ENCODE results near the gene RPS6KA2. TPM values are rescaled to one million over a fixed set of nuclear protein-coding genes. Genes with fewer than 3 reads are reported as not detected.

RPS6KA2 gene
- total RNA-seq, 1 experiment from 2014 or later = 12.3 TPM

- Mint-ChIP-seq H3K4me1 (peaks cover 5 to 12% of the 10 kb centered on the region in 2 experiments; a peak in 3 of 4 replicates), H3K27ac (no peak overlapping the region), H3K4me3 (no peak overlapping the region), H3K36me3 (ENCODE audit: insufficient read depth in 1 of 3, low read depth in 3 of 3) (peaks cover 24 to 34% (median 30%) of the 10 kb centered on the region in 3 experiments), H3K27me3 (ENCODE audit: low read depth) (no peaks in the 10 kb centered on the region), H3K9me3 (peaks cover 8 to 12% of the 10 kb centered on the region in 2 experiments; a peak in 3 of 5 replicates)
- Histone ChIP-seq H3K9me3 (ENCODE audit: control insufficient read depth, low read depth, low read length) (no peaks in the 10 kb centered on the region), H3K23me2 (ENCODE audit: insufficient read length, low read depth, low read length, poor library complexity, severe bottlenecking) (no peaks in the 10 kb centered on the region), H3K79me2 (ENCODE audit: insufficient read depth, low read length) (no peaks in the 10 kb centered on the region), H3K18ac (ENCODE audit: insufficient read length, low read depth, low read length) (no peak overlapping the region), H3K27ac (ENCODE audit: insufficient read length, low read depth, low read length) (no peak overlapping the region), H4K8ac (replicated peaks; ENCODE audit: insufficient read length, low read depth, low read length) (no peak overlapping the region), H2BK15ac (ENCODE audit: low read depth, low read length) (no peak overlapping the region), H3K79me1 (ENCODE audit: insufficient read depth, low read depth, low read length, poor library complexity, severe bottlenecking) (no peaks in the 10 kb centered on the region), H2AK5ac (ENCODE audit: insufficient read length, low read length) (no peak overlapping the region), H2BK120ac (ENCODE audit: low read depth, low read length, poor library complexity, severe bottlenecking) (no peak overlapping the region), H3K27me3 (ENCODE audit: insufficient read depth, low read length) (no peaks in the 10 kb centered on the region), H3K14ac (ENCODE audit: insufficient read depth, low read length) (no peak overlapping the region), H3K4me2 (ENCODE audit: insufficient read depth, insufficient read length, low read length) (no peak overlapping the region), H3K56ac (ENCODE audit: insufficient read length, low read depth, low read length) (no peak overlapping the region), H4K20me1 (ENCODE audit: control insufficient read depth, insufficient read depth, insufficient read length) (no peaks in the 10 kb centered on the region), H3K23ac (ENCODE audit: insufficient read length, low read depth, low read length) (no peak overlapping the region), H3K4ac (ENCODE audit: low read depth, low read length) (no peak overlapping the region), H3T11ph (ENCODE audit: low read length) (no peak overlapping the region), H2BK20ac (ENCODE audit: low read depth, low read length, poor library complexity, severe bottlenecking) (no peak overlapping the region), H2AFZ (ENCODE audit: low read length) (no peak overlapping the region), H4K91ac (ENCODE audit: insufficient read length, low read depth, low read length) (no peak overlapping the region), H3K4me1 (ENCODE audit: insufficient read depth, low read length) (no peaks in the 10 kb centered on the region), H2BK5ac (ENCODE audit: insufficient read length, low read length) (no peak overlapping the region), H4K5ac (ENCODE audit: insufficient read length, low read depth, low read length) (no peak overlapping the region), H2BK12ac (ENCODE audit: insufficient read length, low read depth, low read length) (no peak overlapping the region), H3K9ac (ENCODE audit: extremely low read depth, insufficient read length, low read length) (no peak overlapping the region)
- peak; percentile 66 for TF ChIP-seq CTCF (conservative IDR thresholded peaks at IDR 0.05)
- no CpG with 5 or more reads among the region's 6 CpGs for WGBS (ENCODE audit: extremely low coverage, insufficient read length, low lambda C conversion rate)
- DNase-seq = no peak
These were observed 170.5 kb downstream of the RPS6KA2 start for GRCh38 chr6:166456395-166457156.
